ENCODE results near the gene MED1. TPM values are rescaled to one million over a fixed set of nuclear protein-coding genes. Genes with fewer than 3 reads are reported as not detected.
"Not testable (repeated sequence)": the region's sequence is repeated elsewhere in the genome, so short reads cannot be mapped to it uniquely, and the experiment has no call there.

MED1 gene, protein sequence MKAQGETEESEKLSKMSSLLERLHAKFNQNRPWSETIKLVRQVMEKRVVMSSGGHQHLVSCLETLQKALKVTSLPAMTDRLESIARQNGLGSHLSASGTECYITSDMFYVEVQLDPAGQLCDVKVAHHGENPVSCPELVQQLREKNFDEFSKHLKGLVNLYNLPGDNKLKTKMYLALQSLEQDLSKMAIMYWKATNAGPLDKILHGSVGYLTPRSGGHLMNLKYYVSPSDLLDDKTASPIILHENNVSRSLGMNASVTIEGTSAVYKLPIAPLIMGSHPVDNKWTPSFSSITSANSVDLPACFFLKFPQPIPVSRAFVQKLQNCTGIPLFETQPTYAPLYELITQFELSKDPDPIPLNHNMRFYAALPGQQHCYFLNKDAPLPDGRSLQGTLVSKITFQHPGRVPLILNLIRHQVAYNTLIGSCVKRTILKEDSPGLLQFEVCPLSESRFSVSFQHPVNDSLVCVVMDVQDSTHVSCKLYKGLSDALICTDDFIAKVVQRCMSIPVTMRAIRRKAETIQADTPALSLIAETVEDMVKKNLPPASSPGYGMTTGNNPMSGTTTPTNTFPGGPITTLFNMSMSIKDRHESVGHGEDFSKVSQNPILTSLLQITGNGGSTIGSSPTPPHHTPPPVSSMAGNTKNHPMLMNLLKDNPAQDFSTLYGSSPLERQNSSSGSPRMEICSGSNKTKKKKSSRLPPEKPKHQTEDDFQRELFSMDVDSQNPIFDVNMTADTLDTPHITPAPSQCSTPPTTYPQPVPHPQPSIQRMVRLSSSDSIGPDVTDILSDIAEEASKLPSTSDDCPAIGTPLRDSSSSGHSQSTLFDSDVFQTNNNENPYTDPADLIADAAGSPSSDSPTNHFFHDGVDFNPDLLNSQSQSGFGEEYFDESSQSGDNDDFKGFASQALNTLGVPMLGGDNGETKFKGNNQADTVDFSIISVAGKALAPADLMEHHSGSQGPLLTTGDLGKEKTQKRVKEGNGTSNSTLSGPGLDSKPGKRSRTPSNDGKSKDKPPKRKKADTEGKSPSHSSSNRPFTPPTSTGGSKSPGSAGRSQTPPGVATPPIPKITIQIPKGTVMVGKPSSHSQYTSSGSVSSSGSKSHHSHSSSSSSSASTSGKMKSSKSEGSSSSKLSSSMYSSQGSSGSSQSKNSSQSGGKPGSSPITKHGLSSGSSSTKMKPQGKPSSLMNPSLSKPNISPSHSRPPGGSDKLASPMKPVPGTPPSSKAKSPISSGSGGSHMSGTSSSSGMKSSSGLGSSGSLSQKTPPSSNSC (N-terminal part only)
- total RNA-seq (56.9 and 59.1 TPM in 2 replicates), polyA plus RNA-seq (11.1 and 13.1 TPM in 2 replicates), polyA minus RNA-seq (19.4 and 31.8 TPM in 2 replicates)
- 32.5 TPM for total RNA-seq (2013)

DNA sequence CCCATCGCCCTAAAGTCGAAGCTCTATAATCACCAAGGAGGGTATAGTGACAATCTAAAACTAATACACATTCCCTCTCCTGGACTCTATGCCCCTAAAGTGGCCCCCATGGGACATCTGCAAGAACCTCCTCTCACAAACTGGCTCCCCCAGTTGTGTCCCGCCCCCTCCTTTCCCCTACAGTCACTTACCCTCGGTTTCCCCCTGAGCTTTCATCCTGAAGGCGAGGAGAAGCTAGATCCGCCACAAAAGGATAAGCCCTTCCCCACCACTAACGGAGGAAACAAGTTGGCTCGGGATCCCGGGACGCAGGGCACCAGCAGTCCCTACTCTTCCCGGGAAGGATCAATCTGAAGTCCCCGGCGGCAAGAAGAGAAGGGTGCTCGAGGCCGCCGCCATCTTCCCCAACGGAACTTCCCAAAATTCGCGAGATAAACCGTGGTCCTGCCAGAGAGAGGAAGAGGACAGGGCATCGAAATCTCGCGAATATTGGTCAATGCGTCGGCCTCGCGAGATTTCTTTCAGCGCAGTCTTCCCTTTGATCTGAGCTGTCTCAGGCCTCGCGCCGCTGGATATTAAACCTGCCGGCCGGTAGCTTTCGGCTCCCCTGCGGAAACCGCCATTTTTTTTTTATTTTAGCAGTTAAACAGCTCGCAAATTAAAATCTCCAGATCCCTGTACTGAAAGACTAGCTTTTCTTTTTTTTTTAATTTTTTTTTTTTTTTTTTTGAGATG lies at the start of gene MED1:
Gene MED1 (minus strand): TSS at position 417 of the 735 bp plus-strand sequence. CDS start 201 bp downstream, at position 216.
- H3K4me2 ChIP-seq (replicated peaks; ENCODE audit: low read depth, low read length, poor library complexity, severe bottlenecking) = peak within 1 kb of the TSS; percentile 71
- H2AFZ ChIP-seq (ENCODE audit: insufficient read depth, low read depth, low read length, poor library complexity, severe bottlenecking) = peak within 1 kb of the TSS; percentile 85
- Mint-ChIP-seq H3K9me3 (ENCODE audit: insufficient read depth) (no peaks in the 10 kb centered on the region), H3K27ac (peak within 1 kb of the TSS; percentile 97), H3K27me3 (no peaks in the 10 kb centered on the region), H3K4me3 (peak within 1 kb of the TSS; percentile 92), H3K4me1 (peaks cover 22% of the 10 kb centered on the region)
- H4K20me1 ChIP-seq (ENCODE audit: control insufficient read depth, insufficient read depth, low read length, poor library complexity, severe bottlenecking) = no peaks in the 10 kb centered on the region
- no peaks in the 10 kb centered on the region for H3K9me3 ChIP-seq (ENCODE audit: control extremely low read depth in 1 of 3, control insufficient read depth in 2 of 3, insufficient read depth in 1 of 3, low read length in 2 of 3)
- WGBS (ENCODE audit: insufficient coverage) = under 1% methylated on average over 35 of the region's 37 CpGs
- peak within 1 kb of the TSS; percentile 84 for H3K9ac ChIP-seq (ENCODE audit: low read length)
- intact Hi-C loops (cut with micrococcal nuclease) = loop anchor here (1.0 to 5.0 kb wide), 3 partner anchors 10 to 476 kb away; partner anchors contain the start of genes CDK12, LRRC3C and ORMDL3
- ChIA-PET POLR2A (interaction anchor here (0.6 to 5.5 kb wide), 6 partner anchors 10 to 529 kb away, joined by 3 to 90 read pairs (median 6); partner anchors contain the start of genes CDK12 and PSMD3), CTCF (interaction anchor here (0.5 to 1.9 kb wide), 7 partner anchors 11 to 1082 kb away, joined by 3 to 13 read pairs (median 4); partner anchors contain the start of gene CDK12)
- H3K4me3 ChIP-seq (ENCODE audit: control extremely low read depth in 1 of 5, extremely low read depth in 1 of 5, insufficient read depth in 1 of 5, low read depth in 2 of 5, low read length in 4 of 5) = peak within 1 kb of the TSS; percentile 82 to 95 (median 87)
- peaks cover 13 to 17% of the 10 kb centered on the region in 2 donors for H3K4me1 ChIP-seq (ENCODE audit: control insufficient read depth in 2 of 2, insufficient read depth in 2 of 2, low read length in 2 of 2)
- DNase-seq (peak; percentile 97), ATAC-seq (ENCODE audit: low read depth) (peak; percentile 98)
- peak within 1 kb of the TSS; percentile 81 to 82 for H3K27ac ChIP-seq (ENCODE audit: low read length in 2 of 2)
- peaks cover 45% of the 10 kb centered on the region for H3K79me2 ChIP-seq (ENCODE audit: control insufficient read depth, insufficient read depth, low read length)
- H3K27me3 ChIP-seq (replicated peaks in 1 of 4; ENCODE audit: control extremely low read depth in 1 of 4, control insufficient read depth in 3 of 4, insufficient read depth in 4 of 4, low read length in 3 of 4) = no peaks in the 10 kb centered on the region
- no peak for TF ChIP-seq EZH2 (IDR thresholded peaks at IDR 0.05; ENCODE audit: borderline replicate concordance, insufficient read depth, low read depth, low read length, poor library complexity, severe bottlenecking)
- TF ChIP-seq, protein P1, sequence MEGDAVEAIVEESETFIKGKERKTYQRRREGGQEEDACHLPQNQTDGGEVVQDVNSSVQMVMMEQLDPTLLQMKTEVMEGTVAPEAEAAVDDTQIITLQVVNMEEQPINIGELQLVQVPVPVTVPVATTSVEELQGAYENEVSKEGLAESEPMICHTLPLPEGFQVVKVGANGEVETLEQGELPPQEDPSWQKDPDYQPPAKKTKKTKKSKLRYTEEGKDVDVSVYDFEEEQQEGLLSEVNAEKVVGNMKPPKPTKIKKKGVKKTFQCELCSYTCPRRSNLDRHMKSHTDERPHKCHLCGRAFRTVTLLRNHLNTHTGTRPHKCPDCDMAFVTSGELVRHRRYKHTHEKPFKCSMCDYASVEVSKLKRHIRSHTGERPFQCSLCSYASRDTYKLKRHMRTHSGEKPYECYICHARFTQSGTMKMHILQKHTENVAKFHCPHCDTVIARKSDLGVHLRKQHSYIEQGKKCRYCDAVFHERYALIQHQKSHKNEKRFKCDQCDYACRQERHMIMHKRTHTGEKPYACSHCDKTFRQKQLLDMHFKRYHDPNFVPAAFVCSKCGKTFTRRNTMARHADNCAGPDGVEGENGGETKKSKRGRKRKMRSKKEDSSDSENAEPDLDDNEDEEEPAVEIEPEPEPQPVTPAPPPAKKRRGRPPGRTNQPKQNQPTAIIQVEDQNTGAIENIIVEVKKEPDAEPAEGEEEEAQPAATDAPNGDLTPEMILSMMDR (IDR thresholded peaks at IDR 0.05) = no peak
- H3K36me3 ChIP-seq (replicated peaks in 1 of 2; ENCODE audit: control extremely low read depth in 1 of 2, control insufficient read depth in 1 of 2, extremely low read depth in 1 of 2, insufficient read depth in 2 of 2, low read length in 1 of 2) = peaks cover 0 to 2% of the 10 kb centered on the region in 2 experiments

DNA sequence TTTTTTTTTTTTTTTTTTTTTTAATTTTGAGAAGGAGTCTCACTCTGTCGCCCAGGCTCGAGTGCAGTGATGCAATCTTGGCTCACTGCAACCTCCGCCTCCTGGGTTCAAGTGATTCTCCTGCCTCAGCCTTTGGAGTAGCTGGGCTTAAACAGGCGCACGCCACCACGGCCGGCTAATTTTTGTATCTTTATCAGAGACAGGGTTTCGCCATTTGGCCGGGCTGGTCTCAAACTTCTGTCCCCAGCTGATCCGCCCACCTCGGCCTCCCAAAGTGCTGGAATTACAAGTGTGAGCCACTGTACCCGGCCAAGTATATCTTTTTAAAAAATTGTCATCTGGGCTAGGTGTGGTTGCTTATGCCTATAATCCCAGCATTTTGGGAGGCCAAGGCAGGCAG lies 45.9 kb upstream of the MED1 start:
- H3K4me1 Mint-ChIP-seq; H3K27me3 ChIP-seq (replicated peaks in 1 of 4; ENCODE audit: control extremely low read depth in 1 of 4, control insufficient read depth in 3 of 4, insufficient read depth in 4 of 4, low read length in 3 of 4); H3K27ac Mint-ChIP-seq; intact Hi-C loops (cut with micrococcal nuclease); DNase-seq; H4K20me1 ChIP-seq (ENCODE audit: control insufficient read depth, insufficient read depth, low read length, poor library complexity, severe bottlenecking); H3K27ac ChIP-seq (ENCODE audit: low read length in 2 of 2); H3K9me3 ChIP-seq (ENCODE audit: control extremely low read depth in 1 of 3, control insufficient read depth in 2 of 3, insufficient read depth in 1 of 3, low read length in 2 of 3); POLR2A ChIA-PET; H3K4me3 ChIP-seq (ENCODE audit: control extremely low read depth in 1 of 5, extremely low read depth in 1 of 5, insufficient read depth in 1 of 5, low read depth in 2 of 5, low read length in 4 of 5); ATAC-seq (ENCODE audit: low read depth); H3K9ac ChIP-seq (ENCODE audit: low read length); H2AFZ ChIP-seq (ENCODE audit: insufficient read depth, low read depth, low read length, poor library complexity, severe bottlenecking); H3K27me3 Mint-ChIP-seq; H3K9me3 Mint-ChIP-seq (ENCODE audit: insufficient read depth); H3K4me3 Mint-ChIP-seq; H3K4me2 ChIP-seq (replicated peaks; ENCODE audit: low read depth, low read length, poor library complexity, severe bottlenecking); H3K4me1 ChIP-seq (ENCODE audit: control insufficient read depth in 2 of 2, insufficient read depth in 2 of 2, low read length in 2 of 2): not testable (repeated sequence)
- H3K79me2 ChIP-seq (ENCODE audit: control insufficient read depth, insufficient read depth, low read length) = peaks cover 13% of the 10 kb centered on the region
- 97% methylated on average over 12 of the region's 12 CpGs for WGBS (ENCODE audit: insufficient coverage)
- CTCF ChIA-PET = interaction anchor here (0.9 to 1.0 kb wide), 2 partner anchors 55 to 290 kb away, joined by 3 to 4 read pairs; no protein-coding TSS in a partner anchor
- H3K36me3 ChIP-seq (replicated peaks in 1 of 2; ENCODE audit: control extremely low read depth in 1 of 2, control insufficient read depth in 1 of 2, extremely low read depth in 1 of 2, insufficient read depth in 2 of 2, low read length in 1 of 2) = peaks cover 10 to 66% of the 10 kb centered on the region in 2 experiments
